CD4-positive, alpha-beta T cell treated with Interleukin-17A for 1 hour (primary cell): ENCODE data around the gene KANSL1.

Experiments used
- DNase-seq: peaks from one replicate; pipeline ENCODE4 v3.0.0-alpha.2; 2020

Gene KANSL1

GRCh38 chr17:46139432-46140210, 53.6 kb downstream of the KANSL1 start:
- DNase-seq = no peak

GRCh38 chr17:46138473-46138872, 54.8 kb downstream of the KANSL1 start:
- DNase-seq = no peak

DNA sequence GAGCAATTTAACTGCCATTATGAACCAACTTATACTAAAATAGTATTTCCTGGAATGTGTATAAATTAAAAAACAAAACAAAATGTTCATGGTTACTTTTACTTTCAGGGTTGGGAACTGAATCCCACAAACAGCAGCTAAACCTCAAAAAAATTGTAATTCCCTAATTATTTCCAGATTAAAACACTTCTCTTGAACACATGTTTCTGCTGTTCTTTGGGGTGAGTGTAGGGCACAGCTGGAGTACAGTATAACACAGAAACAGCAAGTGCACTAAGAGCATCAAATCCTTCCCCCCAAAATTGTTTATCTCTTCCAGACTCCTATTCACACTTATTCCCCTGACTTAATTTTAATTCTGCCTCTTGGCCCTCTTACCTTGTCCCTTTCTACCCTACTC, 56.4 kb downstream of the KANSL1 start:
- no peak for DNase-seq

GRCh38 chr17:46135879-46136563, 57.2 kb downstream of the KANSL1 start:
- no peak for DNase-seq

- DNase-seq = no peak
Observed at GRCh38 chr17:46135126-46135812, 58.0 kb downstream of the KANSL1 start.

- DNase-seq = no peak
Observed at GRCh38 chr17:46129302-46129701, 63.9 kb downstream of the KANSL1 start.

GRCh38 chr17:46128453-46128852, 64.8 kb downstream of the KANSL1 start:
- DNase-seq = no peak

GRCh38 chr17:46127524-46127923, 65.7 kb downstream of the KANSL1 start:
- no peak for DNase-seq

- DNase-seq = no peak
Observed at GRCh38 chr17:46126840-46127239, 66.4 kb downstream of the KANSL1 start.

DNA sequence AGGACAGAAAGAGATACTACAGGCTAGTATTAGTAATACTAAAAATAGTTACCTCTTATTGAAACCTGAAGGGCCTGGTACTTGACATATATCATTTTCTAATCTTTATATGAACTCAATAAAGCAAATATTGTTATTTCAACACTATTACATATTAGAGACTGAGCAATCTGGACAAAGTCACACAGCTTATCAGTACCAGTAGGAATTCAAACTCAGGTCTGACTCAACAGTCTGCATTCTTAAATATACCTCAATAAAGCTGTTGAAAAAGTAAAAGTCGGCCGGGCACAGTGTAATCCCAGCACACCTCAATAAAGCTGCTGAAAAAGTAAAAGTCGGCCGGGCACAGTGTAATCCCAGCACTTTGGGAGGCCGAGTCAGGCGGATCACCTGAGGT, 67.4 kb downstream of the KANSL1 start:
- DNase-seq = no peak

GRCh38 chr17:46124695-46125592, 68.3 kb downstream of the KANSL1 start:
- DNase-seq = no peak

DNA sequence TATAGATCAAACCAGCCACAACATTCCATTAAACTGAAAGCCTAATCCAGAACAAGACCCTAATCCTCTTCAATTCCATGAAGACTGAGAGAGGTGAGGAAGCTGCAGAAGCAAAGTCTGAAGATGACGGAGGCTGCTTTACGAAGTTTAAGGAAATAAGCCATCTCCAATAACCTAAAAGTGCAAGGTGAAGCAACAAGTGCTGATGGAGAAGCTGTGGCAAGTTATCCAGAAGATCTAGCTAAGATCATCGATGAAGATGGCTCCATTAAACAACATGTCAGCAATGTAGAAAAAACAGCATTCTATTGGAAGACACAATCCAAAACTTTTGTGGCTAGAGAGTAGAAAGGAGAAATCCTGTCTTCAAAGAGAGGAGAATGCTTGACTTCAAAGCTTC, 69.6 kb downstream of the KANSL1 start:
- no peak for DNase-seq

- DNase-seq = no peak
Observed at GRCh38 chr17:46122486-46122871, 70.8 kb downstream of the KANSL1 start.

GRCh38 chr17:46121841-46122485, 71.3 kb downstream of the KANSL1 start:
- no peak for DNase-seq

GRCh38 chr17:46121165-46121764, 72.0 kb downstream of the KANSL1 start:
- DNase-seq = no peak

- no peak for DNase-seq
Observed at GRCh38 chr17:46120537-46120936, 72.7 kb downstream of the KANSL1 start.

GRCh38 chr17:46120078-46120477, 73.2 kb downstream of the KANSL1 start:
- DNase-seq = no peak

- DNase-seq = no peak
Observed at GRCh38 chr17:46118964-46119363, 74.3 kb downstream of the KANSL1 start.

- no peak for DNase-seq
Observed at GRCh38 chr17:46117850-46118696, 75.2 kb downstream of the KANSL1 start.

DNA sequence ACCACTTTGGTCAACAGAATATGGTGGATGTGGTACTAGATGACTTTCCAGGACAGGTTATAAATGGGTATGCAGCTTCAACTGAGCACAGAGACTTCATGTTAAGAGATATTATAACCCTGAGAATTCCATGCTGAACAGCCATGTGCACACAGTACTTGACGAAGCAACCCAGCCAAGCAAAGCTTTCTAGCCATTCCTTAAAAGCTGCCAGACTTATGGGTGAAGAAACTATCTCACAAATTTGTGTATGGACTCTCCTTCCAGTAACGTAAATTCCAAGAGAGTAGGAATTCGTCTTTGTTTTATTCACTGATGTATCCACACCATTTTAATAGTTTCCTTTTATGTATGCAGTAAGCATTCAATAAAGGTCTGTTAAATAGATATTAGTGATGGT, 76.1 kb downstream of the KANSL1 start:
- no peak for DNase-seq

DNA sequence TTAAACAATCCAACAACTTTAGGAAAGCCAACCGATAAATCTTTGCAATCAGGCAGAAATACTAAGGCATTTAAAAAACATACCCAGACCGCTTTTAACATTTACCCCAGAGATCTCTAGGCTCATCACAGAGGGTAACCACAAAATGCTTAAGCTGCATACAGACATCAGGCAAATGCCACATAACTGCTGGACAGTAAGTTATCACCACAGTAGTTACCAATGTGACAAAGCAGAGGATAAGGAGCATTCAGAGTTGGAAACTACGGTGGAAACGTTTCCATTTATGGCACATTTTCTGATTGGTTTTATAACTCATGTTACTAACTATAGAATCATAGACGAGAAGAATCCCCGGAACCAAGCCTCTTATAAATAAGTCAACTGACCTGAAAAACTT, 77.5 kb downstream of the KANSL1 start:
- DNase-seq = no peak
